ENCODE data around the gene VPS35. TPM values are rescaled to one million over a fixed set of nuclear protein-coding genes. Genes with fewer than 3 reads are reported as not detected.
"Not testable (repeated sequence)": the region's sequence is repeated elsewhere in the genome, so short reads cannot be mapped to it uniquely, and the experiment has no call there.

The VPS35 gene
- total RNA-seq, 2 experiments from 2014 or later = 112 to 114 TPM

GRCh38 chr16:46687486-46687885, 1.5 kb downstream of the VPS35 start:
- Mint-ChIP-seq H3K4me1 (ENCODE audit: low read depth) (peaks cover 58% of the 10 kb centered on the region), H3K36me3 (peaks cover 14% of the 10 kb centered on the region), H3K9me3 (no peaks in the 10 kb centered on the region), H3K4me3 (no peak overlapping the region), H3K27ac (no peak overlapping the region), H3K27me3 (no peaks in the 10 kb centered on the region)
- intact Hi-C loops (cut with micrococcal nuclease) = loop anchor here (5.0 to 10.0 kb wide), 2 partner anchors 455 to 777 kb away; partner anchors contain the start of genes ITFG1, NETO2 and PHKB
- ChIA-PET POLR2A (no interaction called here), CTCF (interaction anchor here (1.3 kb wide), 1 partner anchor 221 kb away, joined by 3 read pairs; no protein-coding TSS in a partner anchor)
- DNase-seq = no peak

- H3K4me1 Mint-ChIP-seq (ENCODE audit: low read depth) = peaks cover 61% of the 10 kb centered on the region
- H3K27me3 Mint-ChIP-seq = no peaks in the 10 kb centered on the region
- no peaks in the 10 kb centered on the region for H3K9me3 Mint-ChIP-seq
- no peak overlapping the region for H3K27ac Mint-ChIP-seq
- ChIA-PET CTCF (interaction anchor here (0.6 to 2.5 kb wide), 6 partner anchors 13 to 455 kb away, joined by 3 to 19 read pairs (median 3); no protein-coding TSS in a partner anchor), POLR2A (no interaction called here)
- H3K4me3 Mint-ChIP-seq = no peak overlapping the region
- intact Hi-C loops (cut with micrococcal nuclease) = loop anchor here (5.0 to 10.0 kb wide), 2 partner anchors 455 to 778 kb away; partner anchors contain the start of genes ITFG1, NETO2 and PHKB
- DNase-seq = no peak
- peaks cover 8% of the 10 kb centered on the region for H3K36me3 Mint-ChIP-seq
Measured at GRCh38 chr16:46686815-46687473, 2.0 kb downstream of the VPS35 start.

- H3K27ac Mint-ChIP-seq, H3K9me3 Mint-ChIP-seq, DNase-seq, H3K4me3 Mint-ChIP-seq, H3K27me3 Mint-ChIP-seq, POLR2A ChIA-PET: not testable (repeated sequence)
- intact Hi-C loops (cut with micrococcal nuclease) = loop anchor here (10.0 kb wide), 1 partner anchor 783 kb away; the partner anchor contains the start of genes ITFG1 and PHKB
- CTCF ChIA-PET = interaction anchor here (2.6 kb wide), 1 partner anchor 8 kb away, joined by 10 read pairs; no protein-coding TSS in a partner anchor
- H3K4me1 Mint-ChIP-seq (ENCODE audit: low read depth) = peaks cover 35% of the 10 kb centered on the region
- H3K36me3 Mint-ChIP-seq = peaks cover 23% of the 10 kb centered on the region
Measured at GRCh38 chr16:46681867-46682266, 7.1 kb downstream of the VPS35 start.

GRCh38 chr16:46677943-46678342, 11.0 kb downstream of the VPS35 start:
- H3K4me1 Mint-ChIP-seq (ENCODE audit: low read depth); intact Hi-C loops (cut with micrococcal nuclease); H3K4me3 Mint-ChIP-seq; H3K9me3 Mint-ChIP-seq; DNase-seq; H3K27me3 Mint-ChIP-seq; POLR2A ChIA-PET; H3K27ac Mint-ChIP-seq: not testable (repeated sequence)
- CTCF ChIA-PET = interaction anchor here (0.8 to 1.6 kb wide), 3 partner anchors 123 to 252 kb away, joined by 3 to 6 read pairs (median 4); no protein-coding TSS in a partner anchor
- peaks cover 42% of the 10 kb centered on the region for H3K36me3 Mint-ChIP-seq

GRCh38 chr16:46673320-46674013, 15.5 kb downstream of the VPS35 start:
- H3K36me3 Mint-ChIP-seq = peaks cover 47% of the 10 kb centered on the region
- intact Hi-C loops (cut with micrococcal nuclease) = loop anchor here (1.0 kb wide), 4 partner anchors 16 to 256 kb away; partner anchors contain the start of genes ORC6 and VPS35
- no peak overlapping the region for H3K27ac Mint-ChIP-seq
- no peaks in the 10 kb centered on the region for H3K27me3 Mint-ChIP-seq
- H3K9me3 Mint-ChIP-seq = no peaks in the 10 kb centered on the region
- CTCF ChIA-PET = interaction anchor here (0.6 to 4.7 kb wide), 35 partner anchors 10 to 1783 kb away, joined by 3 to 68 read pairs (median 4); partner anchors contain the start of genes C16orf87, GPT2 and ORC6
- POLR2A ChIA-PET = interaction anchor here (1.0 kb wide), 1 partner anchor 116 kb away, joined by 3 read pairs; no protein-coding TSS in a partner anchor
- H3K4me1 Mint-ChIP-seq (ENCODE audit: low read depth) = no peaks in the 10 kb centered on the region
- DNase-seq = peak; percentile 61
- H3K4me3 Mint-ChIP-seq = no peak overlapping the region

GRCh38 chr16:46662123-46662522, 26.9 kb downstream of the VPS35 start:
- intact Hi-C loops (cut with micrococcal nuclease) = no loop called here
- Mint-ChIP-seq H3K27me3 (no peaks in the 10 kb centered on the region), H3K9me3 (no peaks in the 10 kb centered on the region), H3K4me3 (no peak overlapping the region), H3K27ac (no peak overlapping the region), H3K36me3 (peaks cover 40% of the 10 kb centered on the region), H3K4me1 (ENCODE audit: low read depth) (peaks cover 12% of the 10 kb centered on the region)
- CTCF ChIA-PET = interaction anchor here (2.5 kb wide), 1 partner anchor 11 kb away, joined by 9 read pairs; no protein-coding TSS in a partner anchor
- no peak for DNase-seq
- POLR2A ChIA-PET = no interaction called here

GRCh38 chr16:46658925-46659324, 30.1 kb downstream of the VPS35 start:
- intact Hi-C loops (cut with micrococcal nuclease) = loop anchor here (1.0 to 10.0 kb wide), 2 partner anchors 30 to 104 kb away; partner anchors contain the start of genes ORC6 and VPS35
- DNase-seq = peak; percentile 57
- peaks cover 12% of the 10 kb centered on the region for H3K4me1 Mint-ChIP-seq (ENCODE audit: low read depth)
- H3K4me3 Mint-ChIP-seq = no peak overlapping the region
- ChIA-PET CTCF (interaction anchor here (0.9 to 3.4 kb wide), 2 partner anchors 15 to 271 kb away, joined by 3 to 14 read pairs; no protein-coding TSS in a partner anchor), POLR2A (interaction anchor here (0.7 kb wide), 1 partner anchor 251 kb away, joined by 3 read pairs; no protein-coding TSS in a partner anchor)
- H3K27ac Mint-ChIP-seq = peak overlapping the region; percentile 64
- H3K36me3 Mint-ChIP-seq = peaks cover 40% of the 10 kb centered on the region
- no peaks in the 10 kb centered on the region for H3K27me3 Mint-ChIP-seq
- no peaks in the 10 kb centered on the region for H3K9me3 Mint-ChIP-seq

- H3K27ac Mint-ChIP-seq = no peak overlapping the region
Measured at GRCh38 chr16:46651305-46651704, 37.7 kb downstream of the VPS35 start.

GRCh38 chr16:46650254-46650623, 38.7 kb downstream of the VPS35 start:
- no peaks in the 10 kb centered on the region for H3K27me3 Mint-ChIP-seq
- DNase-seq = no peak
- H3K9me3 Mint-ChIP-seq = peaks cover 2% of the 10 kb centered on the region
- ChIA-PET POLR2A (no interaction called here), CTCF (no interaction called here)
- H3K4me3 Mint-ChIP-seq = no peak overlapping the region
- H3K36me3 Mint-ChIP-seq = peaks cover 8% of the 10 kb centered on the region
- H3K27ac Mint-ChIP-seq = no peak overlapping the region
- intact Hi-C loops (cut with micrococcal nuclease) = loop anchor here (10.0 kb wide), 1 partner anchor 95 kb away; no protein-coding TSS in a partner anchor
- no peaks in the 10 kb centered on the region for H3K4me1 Mint-ChIP-seq (ENCODE audit: low read depth)

More at GRCh38 chr16:46651305-46651704, 37.7 kb downstream of the VPS35 start:
- ChIA-PET POLR2A (no interaction called here), CTCF (no interaction called here)
- intact Hi-C loops (cut with micrococcal nuclease) = loop anchor here (10.0 kb wide), 1 partner anchor 97 kb away; no protein-coding TSS in a partner anchor
- Mint-ChIP-seq H3K36me3 (peaks cover 7% of the 10 kb centered on the region), H3K9me3 (peaks cover 2% of the 10 kb centered on the region), H3K4me3 (no peak overlapping the region), H3K4me1 (ENCODE audit: low read depth) (no peaks in the 10 kb centered on the region), H3K27me3 (no peaks in the 10 kb centered on the region)
- DNase-seq = no peak

GRCh38 chr16:46649588-46650253, 39.3 kb downstream of the VPS35 start:
- Mint-ChIP-seq H3K4me1 (ENCODE audit: low read depth) (no peaks in the 10 kb centered on the region), H3K27ac (no peak overlapping the region), H3K4me3 (no peak overlapping the region), H3K9me3 (peaks cover 6% of the 10 kb centered on the region), H3K27me3 (no peaks in the 10 kb centered on the region), H3K36me3 (peaks cover 8% of the 10 kb centered on the region)
- intact Hi-C loops (cut with micrococcal nuclease) = loop anchor here (10.0 kb wide), 1 partner anchor 95 kb away; no protein-coding TSS in a partner anchor
- CTCF ChIA-PET = no interaction called here
- no peak for DNase-seq
- POLR2A ChIA-PET = no interaction called here

- intact Hi-C loops (cut with micrococcal nuclease) = no loop called here
- Mint-ChIP-seq H3K4me3 (no peak overlapping the region), H3K4me1 (ENCODE audit: low read depth) (no peaks in the 10 kb centered on the region), H3K27me3 (no peaks in the 10 kb centered on the region), H3K9me3 (peaks cover 16% of the 10 kb centered on the region), H3K36me3 (peaks cover 13% of the 10 kb centered on the region), H3K27ac (no peak overlapping the region)
- DNase-seq = no peak
- CTCF ChIA-PET = no interaction called here
- POLR2A ChIA-PET = no interaction called here
Measured at GRCh38 chr16:46648656-46649055, 40.3 kb downstream of the VPS35 start.

Measured in activated CD4-positive, alpha-beta memory T cell treated with anti-CD3 and anti-CD28 coated beads for 36 hours (primary cell).